ENCODE data around the gene ODAD3.
A peak's percentile ranks its signal among the peaks of the same experiment; 100 is the strongest.
"Not testable (repeated sequence)": the region's sequence is repeated elsewhere in the genome, so short reads cannot be mapped to it uniquely, and the experiment has no call there.

The ODAD3 gene

DNA sequence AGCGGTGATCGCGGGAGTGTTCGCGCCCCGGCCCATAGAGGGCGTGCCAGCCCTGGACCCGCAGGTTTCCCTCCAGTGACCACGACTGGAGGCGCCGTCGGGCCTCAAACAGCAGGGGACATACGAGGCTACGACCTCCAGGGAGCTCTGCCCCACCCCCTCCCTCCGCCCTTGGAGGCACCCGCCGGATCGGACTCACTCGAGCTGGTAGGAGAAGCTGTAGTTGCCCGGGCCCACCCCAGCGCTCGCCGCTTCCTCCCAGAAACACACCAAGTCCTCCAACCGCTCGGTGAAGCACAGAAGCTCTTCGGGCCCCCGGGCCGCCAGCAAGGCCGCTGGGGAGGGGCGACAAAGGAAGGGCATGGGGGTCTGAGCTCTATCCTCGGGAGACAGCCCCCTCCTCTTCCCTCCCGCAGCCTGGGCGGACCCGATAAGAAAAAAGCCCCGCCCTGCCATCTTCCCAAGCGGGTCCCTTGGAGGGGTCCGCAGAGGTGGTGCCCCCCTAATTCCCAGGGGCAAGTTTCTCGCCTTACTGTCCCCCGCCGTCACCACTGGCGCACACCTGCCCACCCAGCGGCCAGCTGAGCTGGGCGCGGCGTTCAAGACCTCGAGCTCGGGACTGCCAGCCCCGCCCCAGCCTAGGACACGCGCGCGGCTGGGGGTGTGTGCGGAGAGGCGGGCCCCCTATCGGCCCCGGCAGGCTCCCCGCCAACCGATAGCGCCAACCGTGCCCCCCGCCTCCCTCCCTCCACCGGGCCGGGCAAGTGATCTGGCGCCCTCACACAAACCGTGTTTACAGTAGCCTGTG is 51.8 kb downstream of the ODAD3 start:
- Histone ChIP-seq H3K4me3 (peak overlapping the region; percentile 65), H3K27ac (peak overlapping the region in 1 of 2 donors; percentile 41)
- TF ChIP-seq, protein P1, sequence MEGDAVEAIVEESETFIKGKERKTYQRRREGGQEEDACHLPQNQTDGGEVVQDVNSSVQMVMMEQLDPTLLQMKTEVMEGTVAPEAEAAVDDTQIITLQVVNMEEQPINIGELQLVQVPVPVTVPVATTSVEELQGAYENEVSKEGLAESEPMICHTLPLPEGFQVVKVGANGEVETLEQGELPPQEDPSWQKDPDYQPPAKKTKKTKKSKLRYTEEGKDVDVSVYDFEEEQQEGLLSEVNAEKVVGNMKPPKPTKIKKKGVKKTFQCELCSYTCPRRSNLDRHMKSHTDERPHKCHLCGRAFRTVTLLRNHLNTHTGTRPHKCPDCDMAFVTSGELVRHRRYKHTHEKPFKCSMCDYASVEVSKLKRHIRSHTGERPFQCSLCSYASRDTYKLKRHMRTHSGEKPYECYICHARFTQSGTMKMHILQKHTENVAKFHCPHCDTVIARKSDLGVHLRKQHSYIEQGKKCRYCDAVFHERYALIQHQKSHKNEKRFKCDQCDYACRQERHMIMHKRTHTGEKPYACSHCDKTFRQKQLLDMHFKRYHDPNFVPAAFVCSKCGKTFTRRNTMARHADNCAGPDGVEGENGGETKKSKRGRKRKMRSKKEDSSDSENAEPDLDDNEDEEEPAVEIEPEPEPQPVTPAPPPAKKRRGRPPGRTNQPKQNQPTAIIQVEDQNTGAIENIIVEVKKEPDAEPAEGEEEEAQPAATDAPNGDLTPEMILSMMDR (IDR thresholded peaks at IDR 0.05): no peak
- DNase-seq (ENCODE audit: low spot score): peak; percentile 79

DNA sequence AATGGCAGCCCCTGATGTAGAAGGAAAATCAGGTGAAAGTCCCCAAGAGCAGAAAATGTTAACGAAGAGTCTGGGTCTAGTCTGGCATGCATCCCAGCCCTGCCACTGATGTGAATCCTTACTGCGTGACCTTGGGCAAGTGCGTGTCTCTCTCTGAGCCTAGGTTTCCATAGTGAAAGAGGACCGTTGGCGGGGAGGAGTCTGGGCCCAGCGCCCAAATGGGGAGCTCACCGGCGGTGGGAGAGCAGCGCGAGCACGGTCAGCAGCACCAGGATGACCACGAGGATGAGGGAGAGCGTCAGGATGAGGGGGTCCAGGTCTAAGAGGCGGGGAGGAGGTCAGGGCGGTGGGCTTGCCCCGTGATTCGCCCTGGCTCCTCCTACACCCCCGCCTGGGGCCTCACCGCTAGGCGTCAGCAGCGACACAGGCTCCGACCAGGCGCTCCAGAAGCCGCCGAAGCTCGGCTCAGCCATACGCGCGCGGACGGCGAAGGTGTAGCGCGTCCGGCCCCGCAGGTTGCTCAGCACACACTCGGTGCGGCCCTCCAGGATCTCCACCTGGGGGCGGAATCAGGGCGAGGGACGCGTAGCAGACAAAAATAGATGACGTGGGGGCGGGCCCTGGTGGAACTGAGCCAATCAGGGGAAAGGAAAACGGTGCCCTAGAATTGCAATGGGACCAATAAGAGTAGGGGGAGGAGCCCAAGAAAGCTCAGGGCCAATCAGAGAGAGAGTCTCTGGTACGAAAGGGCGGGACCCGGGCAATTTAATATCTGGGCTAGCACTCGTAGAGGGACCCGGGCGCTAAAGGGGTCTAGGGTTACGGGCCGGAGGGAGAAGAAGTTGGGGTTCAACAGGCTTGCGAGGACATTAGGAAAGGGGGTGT is 54.0 kb downstream of the ODAD3 start:
- H3K27ac ChIP-seq: peak overlapping the region; percentile 70 to 95
- H3K4me3 ChIP-seq: peak overlapping the region; percentile 90
- peak; percentile 97 for DNase-seq (ENCODE audit: low spot score)
- TF ChIP-seq, protein P1 (IDR thresholded peaks at IDR 0.05): peak; percentile 71

DNA sequence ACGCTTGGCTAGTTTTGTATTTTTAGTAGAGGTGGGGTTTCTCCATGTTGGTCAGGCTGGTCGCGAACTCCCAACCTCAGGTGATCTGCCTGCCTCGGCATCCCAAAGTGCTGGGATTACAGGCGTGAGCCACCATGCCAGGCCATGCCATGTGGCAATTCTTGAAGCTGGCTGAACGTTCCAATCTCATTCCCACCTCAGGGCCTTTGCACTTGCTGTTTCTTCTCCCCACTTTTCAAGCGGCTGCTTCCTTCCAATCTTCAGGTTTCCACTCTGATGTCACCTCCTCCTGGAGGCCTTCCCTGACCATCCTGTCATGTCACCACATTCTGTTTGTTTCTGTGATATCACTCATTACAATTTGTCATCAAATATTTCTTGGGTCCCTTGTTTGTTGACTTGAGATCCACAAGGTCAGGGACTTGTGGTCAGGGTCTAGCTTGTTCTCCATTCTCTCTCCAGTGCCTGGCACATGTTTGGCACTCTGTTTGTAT is 55.0 kb downstream of the ODAD3 start:
- TF ChIP-seq, protein P1 (IDR thresholded peaks at IDR 0.05): no peak

DNA sequence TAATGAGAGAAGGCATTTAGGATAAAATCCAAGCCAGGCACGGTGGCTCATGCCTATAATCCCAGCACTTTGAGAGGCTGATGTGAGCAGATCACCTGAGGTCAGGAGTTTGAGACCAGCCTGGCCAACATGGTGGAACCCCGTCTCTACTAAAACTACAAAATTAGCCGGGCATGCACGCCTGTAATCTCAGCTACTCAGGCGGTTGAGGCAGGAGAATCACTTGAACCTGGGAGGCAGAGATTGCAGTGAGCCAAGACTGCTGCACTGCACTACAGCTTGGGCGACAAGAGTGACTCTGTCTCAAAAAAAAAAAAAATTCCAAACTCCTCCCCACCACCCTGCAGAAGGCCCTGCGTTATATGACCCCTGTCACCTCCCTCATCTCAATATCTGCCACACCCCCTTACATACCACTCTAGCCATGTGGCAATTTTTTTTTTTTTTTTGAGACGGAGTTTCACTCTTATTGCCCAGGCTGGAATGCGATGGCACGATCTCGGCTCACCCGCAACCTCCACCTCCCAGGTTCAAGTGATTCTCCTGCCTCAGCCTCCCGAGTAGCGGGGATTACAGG is 55.6 kb downstream of the ODAD3 start:
- H3K4me3 ChIP-seq; DNase-seq (ENCODE audit: low spot score): not testable (repeated sequence)
- H3K27ac ChIP-seq: peak overlapping the region in 1 of 2 donors; percentile 95

More for the DNA sequence above, 55.0 kb downstream of the ODAD3 start:
- no peak for DNase-seq (ENCODE audit: low spot score)
- Histone ChIP-seq H3K4me3 (peak overlapping the region; percentile 90), H3K27ac (peak overlapping the region in 1 of 2 donors; percentile 95)

DNA sequence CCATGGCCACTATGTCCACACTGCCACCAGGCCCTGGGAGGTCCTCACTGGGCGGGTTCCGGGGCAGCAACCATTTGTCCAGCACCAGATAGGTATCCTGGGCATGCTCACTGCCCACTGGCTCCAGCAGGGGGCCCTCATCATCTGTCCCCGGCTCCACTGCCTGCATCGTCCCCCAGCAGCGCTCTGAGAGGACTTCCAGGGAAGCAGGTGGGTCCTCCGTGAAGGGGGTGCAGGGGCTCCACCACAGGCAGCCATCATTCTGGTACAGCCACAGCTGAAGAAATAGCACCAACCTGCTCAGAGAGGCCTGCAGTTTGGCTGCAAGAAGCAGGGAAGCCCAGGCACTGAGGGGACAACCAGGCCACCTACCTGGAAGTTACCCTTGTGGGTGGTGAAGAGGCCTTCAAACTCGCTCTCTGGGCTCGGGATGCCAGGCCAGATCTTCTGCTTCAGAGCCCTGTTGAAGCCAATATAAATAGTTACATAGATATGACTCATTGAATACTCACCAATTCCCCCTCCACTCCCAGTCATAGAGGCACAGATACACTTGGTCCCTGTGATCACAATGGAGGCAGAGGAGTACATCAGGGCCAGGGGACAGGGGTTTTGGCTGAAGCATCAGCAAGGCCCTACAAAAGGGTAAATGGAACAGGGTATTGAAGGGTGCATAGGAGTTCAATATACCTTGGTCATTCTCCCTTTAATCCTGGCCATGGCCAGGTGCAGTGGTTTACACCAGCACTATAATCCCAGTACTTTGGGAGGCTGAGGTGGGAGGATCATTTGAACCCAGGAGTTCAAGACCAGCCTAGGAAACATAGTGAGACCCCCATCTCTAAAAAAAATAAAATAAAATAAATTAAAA is 56.4 kb downstream of the ODAD3 start:
- TF ChIP-seq, protein P1 (IDR thresholded peaks at IDR 0.05): peak; percentile 55
- Histone ChIP-seq H3K27ac (peak overlapping the region in 1 of 2 donors; percentile 80), H3K4me3 (no peak overlapping the region)
- DNase-seq (ENCODE audit: low spot score): peak; percentile 79

DNA sequence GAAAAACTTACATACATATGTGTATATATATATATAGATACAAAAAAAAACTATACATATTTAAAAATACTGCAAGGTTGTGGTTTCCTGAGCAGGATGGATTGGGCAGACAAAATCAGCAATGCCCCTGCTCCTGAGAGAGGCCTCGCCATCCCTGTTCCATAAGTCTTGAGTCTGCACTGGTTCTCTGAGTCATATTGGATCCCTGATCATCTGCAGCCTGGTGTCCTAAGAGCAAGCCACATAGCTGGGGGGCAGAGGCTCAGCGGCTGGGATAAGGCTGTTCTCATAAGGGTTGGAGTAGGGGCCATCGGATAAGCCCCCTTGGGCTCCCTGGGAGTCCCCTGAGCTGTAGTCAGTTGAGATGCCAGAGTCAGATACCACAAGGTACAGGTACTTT is 57.2 kb downstream of the ODAD3 start:
- no peak for DNase-seq (ENCODE audit: low spot score)
- TF ChIP-seq, protein P1 (IDR thresholded peaks at IDR 0.05): no peak
- Histone ChIP-seq H3K27ac (peak overlapping the region in 1 of 2 donors; percentile 80), H3K4me3 (no peak overlapping the region)

Data from coronary artery (tissue), 2 donors.